T-helper 17 cell (primary cell): ENCODE data around the gene ZYX. TPM values are rescaled to one million over a fixed set of nuclear protein-coding genes. Genes with fewer than 3 reads are reported as not detected.
A peak's percentile ranks its signal among the peaks of the same experiment; 100 is the strongest.

ENCODE experiments used
- ATAC-seq: fragments of 150-1000 bp; cut with Tn5 transposase; 2 replicates; pipeline ENCODE4 v1.10.0; 2021; ENCODE audit warnings: mild to moderate bottlenecking, moderate library complexity
- DNase-seq, 3 donors: peaks; one replicate each; pipeline versions ENCODE4 v3.0.0 to v3.0.0-alpha.2; 2020 to 2021
- H3K9me3 ChIP-seq: one replicate; pipeline ENCODE4 v1.7.0; 2013; ENCODE audit warnings: low read length, mild to moderate bottlenecking; ENCODE audit not compliant: control insufficient read depth, poor library complexity, severe bottlenecking
- H3K27ac Mint-ChIP-seq: one replicate; pipeline ENCODE4 v1.8.0; 2022; ENCODE audit warnings: mild to moderate bottlenecking, moderate library complexity, mixed read lengths
- H3K27me3 Mint-ChIP-seq: one replicate; pipeline ENCODE4 v1.8.0; 2022; ENCODE audit warnings: mixed read lengths
- H3K36me3 Mint-ChIP-seq: one replicate; pipeline ENCODE4 v1.8.0; 2022; ENCODE audit warnings: low read depth, mixed read lengths
- H3K4me1 Mint-ChIP-seq: one replicate; pipeline ENCODE4 v1.8.0; 2022; ENCODE audit warnings: mild to moderate bottlenecking, mixed read lengths
- H3K4me3 Mint-ChIP-seq: one replicate; pipeline ENCODE4 v1.8.0; 2022; ENCODE audit warnings: mild to moderate bottlenecking, moderate library complexity, mixed read lengths
- total RNA-seq, 4 donors: library from RNA in 2 of 4; stranded (reverse) in 2 of 4; gene quantifications; one replicate each; pipeline ENCODE4 v1.2.3 and lab custom pipeline; 2022 to 2026

The ZYX gene
- total RNA-seq, 2 donors from 2014 or later = 151 to 165 TPM

DNA sequence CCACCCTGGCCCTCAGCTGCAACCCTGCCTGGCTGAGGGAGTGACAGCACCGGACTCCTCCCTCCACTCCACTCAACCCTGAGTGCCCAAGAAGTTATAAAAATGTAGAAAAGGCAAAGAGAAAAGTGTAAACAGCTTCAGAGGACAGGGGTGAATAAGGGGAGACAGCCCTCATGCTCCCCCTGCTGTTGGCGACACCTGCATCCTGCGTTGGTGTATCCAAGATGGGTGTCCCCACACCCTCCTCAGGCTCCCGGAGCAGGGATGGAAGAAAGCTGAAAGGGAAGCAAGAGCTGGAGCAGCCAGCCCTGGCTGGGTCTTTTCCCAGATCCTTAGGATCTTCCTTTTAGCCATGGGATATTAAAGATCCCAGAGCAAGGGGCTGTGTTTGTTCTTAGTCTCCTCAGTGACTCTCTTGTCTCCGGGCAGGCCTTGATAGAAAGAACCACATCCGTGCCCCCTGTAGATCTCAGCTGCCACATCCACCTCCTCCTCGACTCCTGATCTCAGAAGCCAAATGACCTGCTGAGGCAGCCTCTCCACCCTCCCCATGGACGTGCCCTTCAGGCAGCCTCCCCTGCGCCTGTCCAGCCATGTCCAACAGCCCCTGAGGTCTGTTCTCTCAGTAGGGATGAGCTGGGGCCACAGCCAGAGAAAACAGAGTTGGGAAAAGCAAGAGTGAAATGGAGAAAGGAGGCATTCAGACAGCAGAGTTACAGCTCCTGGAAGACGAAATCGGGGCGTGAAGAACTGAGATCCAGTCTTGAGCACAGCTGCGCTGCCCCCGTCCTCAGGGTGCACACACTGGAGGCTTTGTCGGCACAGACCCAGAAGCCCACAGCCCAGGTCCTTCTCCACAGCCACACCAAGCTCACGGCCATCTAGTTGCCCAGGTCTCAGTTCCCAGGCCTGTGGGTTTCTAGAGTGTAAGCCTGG lies 25.4 kb upstream of the ZYX start:
- peaks cover 16% of the 10 kb centered on the region for H3K4me1 Mint-ChIP-seq
- no peak for ATAC-seq

DNA sequence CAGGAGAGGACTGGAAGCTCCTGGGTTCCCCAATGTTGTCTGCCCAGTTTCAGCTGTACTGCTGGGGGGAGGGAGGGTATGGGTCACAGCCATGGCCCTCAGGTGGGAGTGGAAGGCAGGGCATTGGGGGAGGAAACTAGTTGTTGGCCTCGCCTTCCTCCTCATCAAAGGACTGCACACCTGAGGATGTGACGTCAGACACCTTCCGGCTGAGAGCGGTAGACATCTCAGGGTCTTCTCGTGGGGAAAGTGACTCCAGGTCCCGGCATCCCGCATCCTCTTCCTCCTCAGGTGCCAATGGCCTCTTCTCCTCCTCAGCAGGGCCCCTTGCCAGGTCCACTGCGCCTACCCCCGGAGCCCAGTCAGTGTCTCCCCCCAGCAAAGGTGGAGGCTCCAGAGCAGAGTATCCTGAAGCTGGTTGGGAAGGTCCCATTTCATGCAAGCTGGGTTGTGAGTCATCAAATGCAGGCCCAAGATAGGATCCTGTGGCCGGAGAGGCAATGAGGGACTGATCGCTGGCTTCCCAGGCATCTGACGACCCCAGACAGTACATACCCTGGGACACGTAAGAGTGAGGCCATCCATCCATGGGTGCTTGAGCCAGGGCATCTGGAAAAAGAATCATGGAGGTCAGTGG lies 24.6 kb upstream of the ZYX start:
- no peaks in the 10 kb centered on the region for H3K9me3 ChIP-seq
- Mint-ChIP-seq H3K4me1 (peaks cover 17% of the 10 kb centered on the region), H3K27me3 (peaks cover 22% of the 10 kb centered on the region), H3K36me3 (peaks cover 3% of the 10 kb centered on the region), H3K27ac (no peak overlapping the region), H3K4me3 (no peak overlapping the region)
- no peak for DNase-seq
- ATAC-seq = no peak

More for the DNA sequence above, 25.4 kb upstream of the ZYX start:
- peaks cover 3% of the 10 kb centered on the region for H3K36me3 Mint-ChIP-seq
- DNase-seq = no peak
- peaks cover 26% of the 10 kb centered on the region for H3K27me3 Mint-ChIP-seq
- peak overlapping the region; percentile 34 for H3K27ac Mint-ChIP-seq
- H3K4me3 Mint-ChIP-seq = no peak overlapping the region
- no peaks in the 10 kb centered on the region for H3K9me3 ChIP-seq

DNA sequence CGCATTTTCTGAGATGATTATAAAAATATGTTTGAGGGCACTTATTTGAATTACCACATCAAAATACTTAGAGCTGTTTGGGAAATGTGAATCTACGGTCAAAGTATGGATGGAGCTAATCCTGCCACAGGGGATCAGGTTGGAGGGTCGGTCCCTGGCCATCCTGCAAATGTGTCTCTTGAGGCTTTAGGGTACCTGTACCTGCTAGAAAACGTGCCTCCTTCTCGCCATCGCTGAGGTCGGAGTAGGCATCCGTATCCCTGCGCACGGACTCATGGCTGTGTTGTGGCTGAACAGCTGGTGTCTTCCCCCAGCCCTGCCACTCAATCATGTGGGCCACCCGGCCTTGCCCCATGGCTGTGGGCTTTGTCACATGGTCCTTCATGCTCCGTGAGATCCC lies 22.5 kb upstream of the ZYX start:
- Mint-ChIP-seq H3K4me3 (no peak overlapping the region), H3K27me3 (peaks cover 13% of the 10 kb centered on the region), H3K4me1 (peaks cover 23% of the 10 kb centered on the region), H3K27ac (no peak overlapping the region), H3K36me3 (peaks cover 3% of the 10 kb centered on the region)
- no peaks in the 10 kb centered on the region for H3K9me3 ChIP-seq
- DNase-seq = no peak
- no peak for ATAC-seq

DNA sequence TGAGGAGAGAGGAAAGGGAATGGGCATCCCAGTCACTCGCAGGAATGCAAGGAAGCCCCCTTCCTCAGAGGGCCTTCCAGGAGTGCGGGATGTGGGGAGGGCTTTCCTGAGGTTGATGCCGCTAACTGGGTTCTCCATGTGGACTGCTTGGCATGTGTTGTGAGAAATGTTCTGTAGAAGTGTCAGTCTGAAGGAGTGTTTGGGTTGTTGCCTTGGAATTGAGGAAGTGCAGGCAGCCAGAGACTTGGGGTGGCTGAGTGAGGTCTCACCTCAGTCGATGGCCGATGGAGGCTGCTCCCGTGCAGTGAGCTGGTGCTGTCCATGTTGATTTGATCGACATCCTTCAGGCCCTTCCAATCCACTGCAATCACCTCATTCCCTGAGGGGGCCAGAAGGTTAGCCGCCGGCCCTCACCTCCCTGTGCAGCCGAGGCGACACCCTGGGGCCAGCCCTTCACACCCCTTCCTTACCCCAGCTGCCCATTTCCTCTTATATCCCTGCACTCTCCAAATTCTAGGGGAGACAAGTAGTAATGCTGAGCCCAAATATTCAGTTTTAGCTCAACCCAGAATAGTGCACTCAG lies 21.3 kb upstream of the ZYX start:
- Mint-ChIP-seq H3K27ac (peak overlapping the region; percentile 81), H3K27me3 (peaks cover 24% of the 10 kb centered on the region), H3K36me3 (peaks cover 3% of the 10 kb centered on the region), H3K4me1 (peaks cover 22% of the 10 kb centered on the region), H3K4me3 (peak overlapping the region; percentile 92)
- ATAC-seq = no peak
- no peak for DNase-seq
- no peaks in the 10 kb centered on the region for H3K9me3 ChIP-seq

DNA sequence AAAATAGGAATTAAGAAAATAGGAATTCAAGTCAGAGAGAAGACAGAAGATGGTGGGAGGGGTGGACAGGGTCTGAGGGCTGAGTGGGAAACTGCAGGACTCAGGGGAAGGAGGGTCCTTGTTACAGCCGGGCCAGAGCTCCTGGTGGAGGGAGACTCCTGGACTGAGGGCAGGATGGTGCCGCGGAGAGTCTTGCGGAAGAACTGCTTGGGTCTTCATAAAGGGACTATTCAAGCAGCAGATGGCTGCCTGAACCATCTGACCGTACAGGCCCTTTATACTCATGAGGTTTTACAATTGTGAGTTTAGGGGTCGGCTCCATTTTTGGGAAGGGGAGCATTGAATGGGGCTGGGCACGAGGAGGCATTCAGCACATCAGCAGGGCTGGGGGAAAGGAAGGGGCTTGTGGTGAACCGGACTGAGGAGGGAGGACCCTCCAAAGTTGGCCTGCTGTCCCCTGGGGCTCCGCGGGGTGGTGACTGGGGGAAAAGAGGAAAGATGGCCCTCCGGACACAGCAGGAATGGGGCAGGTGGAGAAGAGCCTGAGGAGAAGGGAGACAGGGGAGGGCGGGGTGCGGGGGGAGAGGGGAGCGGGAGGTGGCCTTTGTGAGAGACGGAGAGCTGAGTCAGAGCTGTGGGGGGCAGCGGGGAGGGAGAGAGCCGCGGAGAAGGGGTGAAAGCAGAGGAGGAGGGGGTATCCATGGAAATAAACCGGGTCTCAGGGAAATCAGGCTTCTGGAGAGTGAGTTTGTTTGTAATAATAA lies 20.2 kb upstream of the ZYX start:
- H3K9me3 ChIP-seq = no peaks in the 10 kb centered on the region
- H3K27me3 Mint-ChIP-seq = peaks cover 24% of the 10 kb centered on the region
- peak overlapping the region; percentile 92 for H3K4me3 Mint-ChIP-seq
- ATAC-seq (no peak), DNase-seq (no peak)
- H3K27ac Mint-ChIP-seq = peak overlapping the region; percentile 81
- H3K4me1 Mint-ChIP-seq = peaks cover 19% of the 10 kb centered on the region
- H3K36me3 Mint-ChIP-seq = peaks cover 3% of the 10 kb centered on the region

DNA sequence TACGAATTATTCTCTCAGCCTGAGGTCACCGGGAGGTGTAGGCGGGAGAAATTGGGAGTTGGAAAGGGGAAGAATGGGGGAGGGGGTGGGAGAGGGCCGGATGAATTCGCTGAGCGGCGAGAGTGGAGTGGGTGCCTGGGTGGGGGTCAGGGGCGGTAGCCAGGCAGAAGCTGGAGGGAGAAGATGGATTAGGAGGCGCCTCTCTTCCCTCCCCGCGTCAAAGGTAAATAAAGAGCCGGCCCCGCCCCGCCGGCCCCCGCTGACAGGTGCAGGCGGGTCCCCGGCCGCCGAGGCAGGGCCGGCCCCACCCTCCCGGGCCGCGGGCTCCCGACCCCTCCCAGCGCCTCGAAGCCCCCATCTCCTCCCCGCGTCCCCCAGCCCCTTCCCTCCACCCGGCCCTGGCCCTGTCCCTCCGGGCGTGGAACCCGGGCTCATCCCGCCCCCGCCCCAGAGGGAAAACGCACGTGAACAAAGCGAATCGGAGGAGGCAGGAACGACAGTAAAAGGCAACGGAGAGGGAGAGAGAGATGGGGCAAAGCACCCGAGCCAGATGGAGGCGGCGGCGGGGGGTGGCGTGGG lies 19.5 kb upstream of the ZYX start:
- Mint-ChIP-seq H3K4me1 (peaks cover 19% of the 10 kb centered on the region), H3K36me3 (peaks cover 3% of the 10 kb centered on the region), H3K4me3 (peak overlapping the region; percentile 92), H3K27ac (no peak overlapping the region), H3K27me3 (peaks cover 31% of the 10 kb centered on the region)
- H3K9me3 ChIP-seq = no peaks in the 10 kb centered on the region
- DNase-seq (no peak), ATAC-seq (peak; percentile 20)

DNA sequence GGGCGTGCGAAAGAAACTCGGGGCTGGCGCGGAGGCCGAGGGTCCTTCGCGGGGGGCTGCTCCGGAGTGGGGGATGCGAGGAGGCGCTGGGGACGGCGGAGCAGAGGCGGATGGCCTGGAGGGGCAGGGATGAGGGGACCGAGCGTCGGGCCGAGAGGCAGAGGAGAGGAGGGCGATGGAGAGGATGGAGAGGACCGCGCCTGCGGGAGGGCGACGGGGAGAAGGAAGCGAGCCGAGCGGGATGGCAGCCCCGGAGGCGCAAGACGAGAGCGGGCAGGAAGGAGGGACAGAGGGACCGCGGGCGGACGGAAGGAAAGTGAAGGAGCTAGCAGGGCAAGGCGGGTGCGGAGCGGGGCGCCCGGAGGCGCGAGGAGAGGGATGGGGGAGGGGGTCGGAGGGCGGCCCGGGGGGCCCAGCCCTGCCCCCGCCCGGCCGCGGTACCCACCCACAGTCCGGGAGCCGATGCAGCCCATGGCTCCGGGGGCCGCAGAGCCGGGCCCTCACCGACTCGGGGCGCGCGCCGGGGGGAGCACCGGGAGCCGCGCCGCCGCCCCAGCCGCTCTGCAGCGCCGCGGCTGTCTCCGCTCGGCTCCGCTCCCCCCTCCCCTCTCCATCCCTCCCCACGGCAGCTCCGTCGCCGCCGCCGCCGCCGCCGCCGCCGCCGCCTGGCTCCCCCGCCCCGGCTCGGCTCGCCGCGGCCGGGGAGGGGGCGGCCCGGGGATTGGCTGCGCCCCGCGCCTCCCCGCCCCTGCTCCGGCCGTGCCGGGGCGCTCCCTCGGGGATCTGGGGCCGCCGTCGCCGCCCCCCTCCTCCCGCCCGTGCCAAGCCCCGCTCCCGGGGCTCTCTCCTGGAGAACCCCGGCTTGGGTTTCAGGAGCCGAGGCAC lies 18.8 kb upstream of the ZYX start, which contains the start of gene FAM131B:
Gene FAM131B, minus strand, starts transcription at position 583 of the 885 bp plus-strand sequence. Its CDS starts 110 bp downstream, at position 473.
- peak; percentile 85 for ATAC-seq
- no peaks in the 10 kb centered on the region for H3K9me3 ChIP-seq
- H3K4me3 Mint-ChIP-seq = peak within 1 kb of the TSS; percentile 92
- peaks cover 3% of the 10 kb centered on the region for H3K36me3 Mint-ChIP-seq
- peaks cover 33% of the 10 kb centered on the region for H3K27me3 Mint-ChIP-seq
- H3K27ac Mint-ChIP-seq = peak within 1 kb of the TSS; percentile 14
- H3K4me1 Mint-ChIP-seq = peaks cover 19% of the 10 kb centered on the region
- peak in 2 of 3 donors; percentile 43 to 53 for DNase-seq

DNA sequence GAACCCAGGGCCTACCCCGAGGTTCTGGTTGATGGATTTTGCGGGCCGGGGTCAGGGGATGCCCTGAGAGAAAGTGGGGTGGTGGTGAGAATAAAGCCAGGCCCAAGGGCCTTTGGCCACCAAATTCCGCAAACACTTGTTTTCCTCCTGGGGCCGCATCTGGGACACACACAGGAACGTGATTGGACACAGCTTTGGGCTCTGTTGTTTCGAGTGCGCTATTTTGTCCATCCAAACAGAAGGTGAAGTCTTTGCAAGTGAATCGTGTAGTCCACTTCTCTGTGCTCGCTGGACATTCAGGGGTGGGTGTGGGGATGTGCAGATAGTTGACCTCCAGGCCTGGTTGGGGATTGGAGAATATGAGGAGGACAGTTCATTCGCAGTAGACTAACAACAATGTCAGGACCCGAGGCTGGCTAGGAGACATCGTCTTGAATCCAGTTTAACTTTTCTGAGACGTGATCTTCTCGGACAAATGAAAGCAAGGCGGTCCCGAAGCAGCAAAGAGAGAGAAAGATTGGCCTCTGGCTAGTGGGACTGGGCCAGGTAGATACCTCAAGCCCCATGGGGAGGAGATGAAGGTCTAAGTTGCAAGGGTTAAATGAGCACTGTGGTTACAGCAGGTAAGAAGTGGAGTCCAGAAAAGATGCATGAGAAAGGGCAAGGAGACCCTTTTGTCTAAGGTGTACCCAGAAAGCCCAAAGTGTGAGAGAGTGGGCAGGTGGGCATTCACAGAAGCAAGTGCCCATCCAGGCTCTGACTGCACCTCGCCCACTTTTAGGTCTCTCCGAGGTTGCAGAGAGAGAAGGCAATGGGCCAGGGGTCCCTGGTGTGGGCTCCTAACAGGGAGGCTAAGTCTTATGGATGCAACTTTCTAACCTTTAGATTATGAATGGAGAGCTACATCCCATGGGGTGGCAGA lies 17.9 kb upstream of the ZYX start:
- H3K9me3 ChIP-seq = no peaks in the 10 kb centered on the region
- peaks cover 33% of the 10 kb centered on the region for H3K27me3 Mint-ChIP-seq
- DNase-seq (no peak), ATAC-seq (no peak)
- H3K4me1 Mint-ChIP-seq = peaks cover 19% of the 10 kb centered on the region
- peak overlapping the region; percentile 14 for H3K27ac Mint-ChIP-seq
- peak overlapping the region; percentile 82 for H3K4me3 Mint-ChIP-seq
- peaks cover 3% of the 10 kb centered on the region for H3K36me3 Mint-ChIP-seq

DNA sequence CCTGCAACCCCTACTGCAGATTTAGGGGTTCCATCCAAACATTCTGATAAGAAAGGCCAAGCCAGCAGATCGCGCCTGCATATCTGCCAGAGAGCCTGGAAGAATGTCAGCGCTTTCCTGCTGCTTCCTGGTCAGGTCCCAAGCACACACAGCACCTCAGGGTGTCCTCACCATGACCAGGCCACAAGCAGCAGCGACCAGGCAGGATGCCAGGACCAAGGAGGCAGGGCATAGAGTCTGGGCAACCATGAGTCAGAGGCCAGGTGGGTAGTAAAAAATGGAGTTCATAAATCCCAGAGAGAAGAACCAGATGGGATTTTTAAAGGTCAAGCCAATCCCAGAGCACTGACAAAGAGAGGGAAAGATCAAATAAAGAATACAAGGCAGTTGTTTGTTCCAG lies 13.2 kb upstream of the ZYX start:
- peaks cover 33% of the 10 kb centered on the region for H3K27me3 Mint-ChIP-seq
- H3K27ac Mint-ChIP-seq = no peak overlapping the region
- no peak overlapping the region for H3K4me3 Mint-ChIP-seq

DNA sequence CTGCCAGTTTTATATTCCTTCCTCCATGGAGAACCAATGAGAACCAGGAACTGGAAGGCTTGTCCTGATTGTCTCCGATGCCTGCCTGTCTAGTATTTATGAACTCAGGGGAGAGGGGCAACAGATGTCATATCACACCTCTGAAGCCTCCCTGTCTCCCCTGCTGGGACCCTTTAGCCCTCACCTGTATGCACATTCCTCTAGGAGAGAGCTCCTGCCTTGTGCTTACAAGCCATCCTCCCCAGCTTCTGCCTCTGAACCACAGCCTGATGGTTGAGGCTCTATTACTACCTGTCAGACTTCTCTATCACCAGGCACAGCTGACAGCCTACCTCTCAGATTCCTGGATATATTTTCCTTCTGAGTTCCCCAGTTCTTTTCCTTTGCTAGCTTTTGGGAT lies 12.8 kb upstream of the ZYX start:
- H3K4me3 Mint-ChIP-seq = no peak overlapping the region
- ATAC-seq (no peak), DNase-seq (no peak)
- H3K9me3 ChIP-seq = no peaks in the 10 kb centered on the region
- H3K36me3 Mint-ChIP-seq = no peaks in the 10 kb centered on the region
- H3K4me1 Mint-ChIP-seq = peaks cover 21% of the 10 kb centered on the region
- peaks cover 29% of the 10 kb centered on the region for H3K27me3 Mint-ChIP-seq
- H3K27ac Mint-ChIP-seq = no peak overlapping the region

More for the DNA sequence above, 13.2 kb upstream of the ZYX start:
- peaks cover 21% of the 10 kb centered on the region for H3K4me1 Mint-ChIP-seq
- no peak for DNase-seq
- no peaks in the 10 kb centered on the region for H3K36me3 Mint-ChIP-seq
- no peaks in the 10 kb centered on the region for H3K9me3 ChIP-seq
- no peak for ATAC-seq
